ENCODE results near the gene SIX3. TPM values are rescaled to one million over a fixed set of nuclear protein-coding genes. Genes with fewer than 3 reads are reported as not detected.
A peak's percentile ranks its signal among the peaks of the same experiment; 100 is the strongest.

Gene SIX3
- not detected in 2 replicates for total RNA-seq (2014; rRNA removed; shearing (Covaris generic))
- 0.02 TPM in 1 of 2 replicates, not detected in the other for polyA plus RNA-seq (2015; cell fraction: cytosol; rRNA removed)
- polyA plus RNA-seq (2015; cell fraction: nucleus; rRNA removed) = 0.09 TPM in 1 of 2 replicates, not detected in the other

- no peak for DNase-seq (ENCODE audit: low read depth)
These were observed at the start of gene SIX3 for GRCh38 chr2:44941551-44942234. TSS of gene SIX3 (plus strand) at chr2:44941702. CDS start at chr2:44942105, 403 bp downstream.

- DNase-seq (ENCODE audit: low read depth) = no peak
These were observed 47.4 kb upstream of the SIX3 start for GRCh38 chr2:44894058-44894457.

GRCh38 chr2:44895061-44895460 is 46.4 kb upstream of the SIX3 start:
- no peak for DNase-seq (ENCODE audit: low read depth)

GRCh38 chr2:44897406-44897805 is 44.1 kb upstream of the SIX3 start:
- DNase-seq (ENCODE audit: low read depth) = peak; percentile 27

GRCh38 chr2:44902217-44903137 is 39.0 kb upstream of the SIX3 start:
- peak; percentile 25 for DNase-seq (ENCODE audit: low read depth)

- DNase-seq (ENCODE audit: low read depth) = no peak
These were observed 36.9 kb upstream of the SIX3 start for GRCh38 chr2:44904578-44904977.

- no peak for DNase-seq (ENCODE audit: low read depth)
These were observed 34.5 kb upstream of the SIX3 start for GRCh38 chr2:44906972-44907371.

- no peak for DNase-seq (ENCODE audit: low read depth)
These were observed 31.7 kb upstream of the SIX3 start for GRCh38 chr2:44909831-44910230.

- DNase-seq (ENCODE audit: low read depth) = peak; percentile 77
These were observed 28.8 kb upstream of the SIX3 start for GRCh38 chr2:44912660-44913059.

- no peak for DNase-seq (ENCODE audit: low read depth)
These were observed 25.2 kb upstream of the SIX3 start for GRCh38 chr2:44916291-44916690.

GRCh38 chr2:44918095-44918775 is 23.3 kb upstream of the SIX3 start:
- peak; percentile 94 for DNase-seq (ENCODE audit: low read depth)

- DNase-seq (ENCODE audit: low read depth) = no peak
These were observed 20.8 kb upstream of the SIX3 start for GRCh38 chr2:44920751-44921150.

GRCh38 chr2:44922776-44923175 is 18.7 kb upstream of the SIX3 start:
- no peak for DNase-seq (ENCODE audit: low read depth)

GRCh38 chr2:44925561-44926136 is 15.9 kb upstream of the SIX3 start:
- DNase-seq (ENCODE audit: low read depth) = no peak

GRCh38 chr2:44926957-44927356 is 14.5 kb upstream of the SIX3 start:
- DNase-seq (ENCODE audit: low read depth) = no peak

GRCh38 chr2:44927985-44928482 is 13.5 kb upstream of the SIX3 start:
- no peak for DNase-seq (ENCODE audit: low read depth)

GRCh38 chr2:44928483-44929158 is 12.9 kb upstream of the SIX3 start:
- no peak for DNase-seq (ENCODE audit: low read depth)

GRCh38 chr2:44929159-44929734 is 12.3 kb upstream of the SIX3 start:
- DNase-seq (ENCODE audit: low read depth) = no peak

- no peak for DNase-seq (ENCODE audit: low read depth)
These were observed 11.7 kb upstream of the SIX3 start for GRCh38 chr2:44929735-44930273.
